Endometrium (tissue), 2 donors: ENCODE measurements around the gene VSIR.

Experiments used
- FAIRE-seq: peaks from 2 replicates; lab custom pipeline; 2012; peaks lifted over from hg19 to GRCh38; lab: Jason Lieb, UNC
- donor health status: control.
- donor health status: control.

Gene VSIR

GRCh38 chr10:71747039-71747531, 26.2 kb downstream of the VSIR start:
- no peak for FAIRE-seq

- no peak for FAIRE-seq
These were observed 26.8 kb downstream of the VSIR start for GRCh38 chr10:71746344-71747037.

GRCh38 chr10:71745664-71746250, 27.6 kb downstream of the VSIR start:
- no peak for FAIRE-seq

GRCh38 chr10:71744897-71745663, 28.2 kb downstream of the VSIR start:
- FAIRE-seq: no peak

GRCh38 chr10:71743866-71744265, 29.5 kb downstream of the VSIR start:
- FAIRE-seq: no peak

- FAIRE-seq: no peak
These were observed 30.1 kb downstream of the VSIR start for GRCh38 chr10:71743089-71743838.

- no peak for FAIRE-seq
These were observed 30.8 kb downstream of the VSIR start for GRCh38 chr10:71742301-71743088.

GRCh38 chr10:71741671-71742070, 31.6 kb downstream of the VSIR start:
- FAIRE-seq: no peak

- FAIRE-seq: no peak
These were observed 32.3 kb downstream of the VSIR start for GRCh38 chr10:71741029-71741428.

- no peak for FAIRE-seq
These were observed 33.2 kb downstream of the VSIR start for GRCh38 chr10:71740069-71740653.

GRCh38 chr10:71739358-71739900, 33.9 kb downstream of the VSIR start:
- no peak for FAIRE-seq

GRCh38 chr10:71737834-71738197, 35.5 kb downstream of the VSIR start:
- peak; percentile 12 for FAIRE-seq

- FAIRE-seq: no peak
These were observed 36.1 kb downstream of the VSIR start for GRCh38 chr10:71737001-71737833.

- no peak for FAIRE-seq
These were observed 36.8 kb downstream of the VSIR start for GRCh38 chr10:71736570-71736952.

GRCh38 chr10:71735709-71736569, 37.4 kb downstream of the VSIR start:
- no peak for FAIRE-seq

- FAIRE-seq: no peak
These were observed 38.5 kb downstream of the VSIR start for GRCh38 chr10:71734797-71735196.

- FAIRE-seq: no peak
These were observed 41.5 kb downstream of the VSIR start for GRCh38 chr10:71731791-71732190.

GRCh38 chr10:71729161-71729636, 44.1 kb downstream of the VSIR start:
- no peak for FAIRE-seq
